ENCODE measurements around the gene IL23R.
"Not testable (repeated sequence)": the region's sequence is repeated elsewhere in the genome, so short reads cannot be mapped to it uniquely, and the experiment has no call there.

The IL23R gene

DNA sequence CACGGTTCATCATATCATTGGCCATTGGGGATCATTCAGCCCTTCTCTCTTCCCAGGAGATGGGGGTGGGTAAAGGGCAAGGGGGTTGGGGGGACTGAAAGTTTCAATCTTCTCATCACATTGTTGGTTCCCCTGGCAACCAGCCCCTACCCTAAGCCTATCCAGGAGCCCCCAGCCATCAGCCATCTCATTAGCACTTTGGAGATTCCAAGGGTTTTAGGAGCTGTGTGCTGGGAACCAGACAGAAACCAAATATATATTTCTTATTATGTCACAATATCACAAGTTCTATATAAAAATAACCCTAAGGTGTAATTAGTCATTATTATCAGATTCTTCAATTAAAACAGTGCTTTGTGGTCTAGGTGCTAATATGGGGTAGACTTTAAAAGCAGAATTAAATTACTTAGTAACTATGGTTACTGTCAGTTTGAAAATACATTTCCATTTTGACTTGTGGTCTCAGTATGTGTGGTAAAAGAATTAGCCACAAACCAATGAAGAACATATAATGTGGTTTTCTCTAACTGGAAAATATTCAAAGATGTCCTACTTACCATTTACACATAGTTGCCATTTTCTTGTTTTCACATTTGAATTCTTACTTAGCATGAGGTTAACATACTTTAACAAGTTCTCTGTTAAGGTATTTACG lies 28.1 kb downstream of the IL23R start:
- Mint-ChIP-seq H3K9me3 (no peaks in the 10 kb centered on the region), H3K27me3 (no peaks in the 10 kb centered on the region), H3K4me1 (ENCODE audit: low read depth) (peaks cover 9% of the 10 kb centered on the region), H3K4me3 (peak overlapping the region; percentile 39), H3K27ac (peak overlapping the region; percentile 80), H3K36me3 (ENCODE audit: low read depth) (no peaks in the 10 kb centered on the region)

- no peaks in the 10 kb centered on the region for H3K27me3 Mint-ChIP-seq
- H3K36me3 Mint-ChIP-seq (ENCODE audit: low read depth) = no peaks in the 10 kb centered on the region
- peaks cover 9% of the 10 kb centered on the region for H3K4me1 Mint-ChIP-seq (ENCODE audit: low read depth)
- H3K27ac Mint-ChIP-seq = peak overlapping the region; percentile 2
- peaks cover 4% of the 10 kb centered on the region for H3K9me3 Mint-ChIP-seq
- H3K4me3 Mint-ChIP-seq = no peak overlapping the region
Measured at GRCh38 chr1:67200755-67201154, 34.5 kb downstream of the IL23R start.

GRCh38 chr1:67201891-67202290 lies 35.6 kb downstream of the IL23R start:
- Mint-ChIP-seq H3K27ac (no peak overlapping the region), H3K9me3 (peaks cover 4% of the 10 kb centered on the region), H3K4me1 (ENCODE audit: low read depth) (peaks cover 4% of the 10 kb centered on the region), H3K36me3 (ENCODE audit: low read depth) (no peaks in the 10 kb centered on the region), H3K27me3 (no peaks in the 10 kb centered on the region), H3K4me3 (no peak overlapping the region)

DNA sequence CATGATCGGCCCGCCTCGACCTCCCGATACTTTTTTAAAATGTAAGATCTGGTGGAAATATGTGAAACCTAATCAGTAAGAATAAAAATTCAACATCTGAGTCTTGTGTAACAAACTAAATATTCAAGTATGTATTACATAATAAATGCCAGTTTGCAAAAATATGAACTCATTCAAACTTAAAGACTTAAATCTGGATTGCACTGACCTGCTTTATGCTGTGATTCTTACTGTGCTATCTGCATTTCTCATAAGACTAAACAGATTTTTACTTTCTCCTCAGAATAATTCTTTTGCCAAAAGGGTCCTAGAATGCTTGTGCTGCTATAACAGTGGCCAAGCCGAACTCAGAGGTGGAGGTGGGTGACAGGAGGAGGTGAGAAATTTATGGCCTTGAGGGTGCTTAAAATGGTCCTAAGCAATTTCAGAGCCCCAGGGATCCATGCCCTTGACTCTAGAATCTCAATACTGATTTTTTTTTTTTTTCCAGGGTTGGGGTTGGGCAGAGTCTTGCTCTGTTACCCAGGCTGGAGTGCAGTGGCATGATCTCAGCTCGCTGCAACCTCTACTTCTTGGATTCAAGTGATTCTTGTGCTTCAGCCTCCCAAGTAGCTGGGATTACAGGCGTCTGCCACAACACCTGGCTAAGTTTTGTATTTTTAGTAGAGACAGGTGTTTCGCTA lies 38.2 kb downstream of the IL23R start:
- Mint-ChIP-seq H3K36me3 (ENCODE audit: low read depth) (no peaks in the 10 kb centered on the region), H3K9me3 (peaks cover 4% of the 10 kb centered on the region), H3K4me1 (ENCODE audit: low read depth) (no peaks in the 10 kb centered on the region), H3K27me3 (no peaks in the 10 kb centered on the region), H3K27ac (no peak overlapping the region), H3K4me3 (no peak overlapping the region)

DNA sequence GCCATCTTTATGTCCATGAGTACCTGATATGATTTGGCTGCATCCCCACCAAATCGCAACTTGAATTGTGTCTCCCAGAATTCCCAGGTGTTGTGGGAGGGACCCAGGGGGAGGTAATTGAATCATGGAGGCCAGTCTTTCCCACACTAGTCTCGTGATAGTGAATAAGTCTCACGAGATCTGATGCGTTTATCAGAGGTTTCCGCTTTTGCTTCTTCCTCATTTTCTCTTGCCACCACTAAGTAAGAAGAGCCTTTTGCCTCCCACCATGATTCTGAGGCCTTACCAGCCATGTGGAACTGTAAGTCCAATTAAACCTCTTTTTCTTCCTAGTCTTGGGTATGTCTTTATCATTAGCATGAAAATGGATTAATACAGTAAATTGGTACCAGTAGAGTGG lies 41.1 kb downstream of the IL23R start:
- not testable (repeated sequence) for H3K36me3 Mint-ChIP-seq (ENCODE audit: low read depth); H3K27me3 Mint-ChIP-seq; H3K27ac Mint-ChIP-seq; H3K4me3 Mint-ChIP-seq; H3K9me3 Mint-ChIP-seq
- peaks cover 12% of the 10 kb centered on the region for H3K4me1 Mint-ChIP-seq (ENCODE audit: low read depth)

- H3K27ac Mint-ChIP-seq = no peak overlapping the region
- H3K4me1 Mint-ChIP-seq (ENCODE audit: low read depth) = peaks cover 19% of the 10 kb centered on the region
- no peak overlapping the region for H3K4me3 Mint-ChIP-seq
- no peaks in the 10 kb centered on the region for H3K36me3 Mint-ChIP-seq (ENCODE audit: low read depth)
- H3K9me3 Mint-ChIP-seq = no peaks in the 10 kb centered on the region
- no peaks in the 10 kb centered on the region for H3K27me3 Mint-ChIP-seq
Measured at GRCh38 chr1:67208217-67208616, 42.0 kb downstream of the IL23R start.

DNA sequence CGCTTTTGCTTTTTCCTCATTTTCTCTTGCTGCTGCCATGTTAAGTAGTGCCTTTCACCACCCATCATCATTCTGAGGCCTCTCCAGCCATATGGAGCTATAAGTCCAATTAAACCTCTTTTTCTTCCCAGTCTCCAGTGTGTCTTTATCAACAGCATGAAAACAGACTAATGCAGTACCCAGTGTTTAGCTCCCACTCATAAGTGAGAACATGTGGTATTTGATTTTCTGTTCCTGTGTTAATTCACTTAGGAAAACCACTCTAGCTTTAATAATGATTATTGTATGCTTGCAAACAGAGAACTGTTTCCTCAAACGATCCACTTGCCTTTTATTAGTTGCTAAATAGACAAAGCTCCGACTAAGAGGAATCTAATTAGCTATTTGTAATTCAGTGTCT lies 43.3 kb downstream of the IL23R start:
- H3K27me3 Mint-ChIP-seq = no peaks in the 10 kb centered on the region
- no peak overlapping the region for H3K27ac Mint-ChIP-seq
- no peaks in the 10 kb centered on the region for H3K36me3 Mint-ChIP-seq (ENCODE audit: low read depth)

GRCh38 chr1:67211589-67212563 lies 45.6 kb downstream of the IL23R start:
- peaks cover 45% of the 10 kb centered on the region for H3K4me1 Mint-ChIP-seq (ENCODE audit: low read depth)
- H3K9me3 Mint-ChIP-seq = no peaks in the 10 kb centered on the region
- H3K27me3 Mint-ChIP-seq = no peaks in the 10 kb centered on the region
- peak overlapping the region; percentile 22 for H3K4me3 Mint-ChIP-seq
- peak overlapping the region; percentile 64 for H3K27ac Mint-ChIP-seq
- H3K36me3 Mint-ChIP-seq (ENCODE audit: low read depth) = no peaks in the 10 kb centered on the region

More for the DNA sequence above, 43.3 kb downstream of the IL23R start:
- no peaks in the 10 kb centered on the region for H3K9me3 Mint-ChIP-seq
- H3K4me3 Mint-ChIP-seq = no peak overlapping the region
- peaks cover 30% of the 10 kb centered on the region for H3K4me1 Mint-ChIP-seq (ENCODE audit: low read depth)

DNA sequence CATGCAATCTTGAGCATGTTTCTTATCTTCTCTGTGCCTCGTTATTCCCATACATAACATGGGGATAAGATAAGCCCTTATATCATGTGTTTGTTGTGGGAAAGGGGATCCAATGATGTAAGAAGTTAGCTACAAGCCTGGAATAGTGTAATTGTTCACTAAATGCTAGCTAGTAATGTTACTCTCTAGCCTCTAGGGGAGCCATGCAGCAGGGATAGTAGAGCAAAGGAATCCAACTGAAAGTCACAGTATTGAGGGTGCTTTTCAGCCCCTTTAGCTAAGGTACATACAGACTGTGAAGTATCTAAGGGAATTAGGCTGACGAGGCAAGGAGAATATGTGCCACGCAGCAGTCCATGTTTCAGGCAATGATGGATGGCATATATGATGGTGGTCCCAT lies 46.9 kb downstream of the IL23R start:
- Mint-ChIP-seq H3K36me3 (ENCODE audit: low read depth) (no peaks in the 10 kb centered on the region), H3K9me3 (no peaks in the 10 kb centered on the region), H3K27me3 (no peaks in the 10 kb centered on the region), H3K4me3 (no peak overlapping the region), H3K27ac (peak overlapping the region; percentile 37), H3K4me1 (ENCODE audit: low read depth) (peaks cover 58% of the 10 kb centered on the region)

- H3K9me3 Mint-ChIP-seq = no peaks in the 10 kb centered on the region
- H3K36me3 Mint-ChIP-seq (ENCODE audit: low read depth) = no peaks in the 10 kb centered on the region
- no peaks in the 10 kb centered on the region for H3K27me3 Mint-ChIP-seq
- no peak overlapping the region for H3K4me3 Mint-ChIP-seq
- H3K27ac Mint-ChIP-seq = no peak overlapping the region
- peaks cover 58% of the 10 kb centered on the region for H3K4me1 Mint-ChIP-seq (ENCODE audit: low read depth)
Measured at GRCh38 chr1:67213948-67214347, 47.7 kb downstream of the IL23R start.

DNA sequence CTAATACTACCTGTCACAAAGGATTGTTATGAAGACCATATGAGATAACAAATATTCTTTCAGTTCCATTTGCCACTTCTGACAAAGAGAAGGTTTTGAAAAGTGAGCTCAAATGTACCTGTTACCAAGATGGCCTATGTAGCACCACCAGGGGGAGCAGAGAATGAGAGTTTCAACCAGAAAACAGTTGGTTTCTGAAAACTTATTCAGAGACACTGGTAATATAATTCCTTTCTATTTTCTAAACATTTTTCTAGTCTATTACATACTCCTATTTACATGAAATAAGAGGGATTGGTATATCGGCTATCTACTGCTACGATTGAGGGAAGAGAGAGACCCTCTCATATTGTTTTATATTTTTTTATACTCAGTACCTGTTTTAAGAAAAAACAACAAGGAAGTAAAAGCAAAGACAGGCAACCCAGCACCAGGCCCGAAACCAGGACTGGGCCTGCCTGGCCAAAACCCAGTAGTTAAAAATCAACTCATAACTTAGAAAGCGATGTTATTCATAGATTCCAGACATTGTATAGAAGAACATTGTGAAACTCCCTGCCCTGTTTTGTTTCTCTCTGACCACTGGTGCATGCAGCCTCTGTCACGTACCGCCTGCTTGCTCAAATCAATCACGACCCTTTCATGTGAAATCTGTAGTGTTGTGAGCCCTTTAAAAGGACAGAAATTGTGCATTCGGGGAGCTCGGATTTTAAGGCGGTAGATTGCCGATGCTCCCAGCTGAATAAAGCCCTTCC lies 48.3 kb downstream of the IL23R start:
- Mint-ChIP-seq H3K4me1 (ENCODE audit: low read depth) (peaks cover 58% of the 10 kb centered on the region), H3K27me3 (no peaks in the 10 kb centered on the region), H3K4me3 (no peak overlapping the region), H3K27ac (peak overlapping the region; percentile 24), H3K36me3 (ENCODE audit: low read depth) (no peaks in the 10 kb centered on the region), H3K9me3 (no peaks in the 10 kb centered on the region)

DNA sequence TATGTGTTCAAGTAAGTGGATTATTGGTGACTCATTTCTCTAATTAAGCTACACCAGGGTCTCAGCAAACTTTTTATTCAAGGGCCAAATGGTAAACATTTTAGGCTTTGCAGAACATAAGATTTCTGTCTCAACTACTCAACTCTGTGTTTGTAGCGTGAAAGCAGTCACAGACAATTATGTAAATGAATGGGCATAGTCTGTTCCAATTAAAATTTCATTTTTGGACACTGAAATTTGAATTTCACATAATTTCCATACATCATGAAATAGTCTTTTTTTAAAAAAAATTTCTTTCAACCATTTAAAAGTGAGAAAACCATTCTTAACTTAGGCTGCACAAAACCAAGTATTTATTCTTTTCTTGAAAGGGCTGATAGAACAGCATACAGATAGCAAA lies 50.1 kb downstream of the IL23R start:
- Mint-ChIP-seq H3K27ac (no peak overlapping the region), H3K4me3 (no peak overlapping the region), H3K4me1 (ENCODE audit: low read depth) (peaks cover 56% of the 10 kb centered on the region), H3K9me3 (no peaks in the 10 kb centered on the region), H3K36me3 (ENCODE audit: low read depth) (no peaks in the 10 kb centered on the region), H3K27me3 (no peaks in the 10 kb centered on the region)

DNA sequence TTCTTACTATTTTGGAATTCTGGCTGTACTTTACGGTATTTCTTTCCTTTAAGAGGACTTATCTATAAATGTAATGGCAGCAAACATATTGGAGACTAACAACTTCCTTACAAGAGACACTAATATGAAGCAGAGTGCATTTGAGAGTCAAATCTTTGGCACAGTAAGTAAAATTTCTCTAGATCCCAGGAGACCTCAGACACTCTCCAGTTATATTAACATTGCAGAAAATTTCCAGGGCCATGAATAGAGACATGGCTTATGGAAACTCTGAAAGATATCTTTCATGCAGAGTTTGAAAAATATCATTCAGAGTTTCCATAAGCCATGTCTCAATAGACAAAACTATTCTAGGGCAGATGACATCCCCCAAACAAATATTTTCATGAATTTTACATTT lies 51.2 kb downstream of the IL23R start:
- H3K27me3 Mint-ChIP-seq = peaks cover 1% of the 10 kb centered on the region
- H3K4me3 Mint-ChIP-seq = peak overlapping the region; percentile 21
- H3K9me3 Mint-ChIP-seq = no peaks in the 10 kb centered on the region
- H3K36me3 Mint-ChIP-seq (ENCODE audit: low read depth) = no peaks in the 10 kb centered on the region
- H3K4me1 Mint-ChIP-seq (ENCODE audit: low read depth) = peaks cover 46% of the 10 kb centered on the region
- peak overlapping the region; percentile 67 for H3K27ac Mint-ChIP-seq

DNA sequence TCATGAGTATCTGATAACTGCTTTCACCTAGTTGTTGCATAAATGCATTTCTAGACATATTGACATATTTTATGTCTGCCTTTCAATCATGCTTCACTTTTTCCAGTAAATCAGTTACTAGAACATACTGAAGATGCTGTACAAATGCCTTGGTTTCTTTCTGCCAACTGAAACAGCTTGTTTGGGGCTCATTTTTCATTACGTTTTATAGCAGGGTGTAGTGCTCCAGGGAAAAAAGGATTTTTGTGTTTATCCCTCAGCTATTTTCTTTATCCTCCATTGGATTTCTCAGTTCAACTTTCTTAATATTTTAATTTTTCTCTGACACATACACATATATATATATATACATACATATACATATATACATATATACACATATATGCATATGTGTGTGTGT lies 51.7 kb downstream of the IL23R start:
- H3K27ac Mint-ChIP-seq = peak overlapping the region; percentile 67
- H3K4me1 Mint-ChIP-seq (ENCODE audit: low read depth) = peaks cover 42% of the 10 kb centered on the region
- H3K4me3 Mint-ChIP-seq = no peak overlapping the region
- no peaks in the 10 kb centered on the region for H3K9me3 Mint-ChIP-seq
- H3K27me3 Mint-ChIP-seq = peaks cover 4% of the 10 kb centered on the region
- H3K36me3 Mint-ChIP-seq (ENCODE audit: low read depth) = no peaks in the 10 kb centered on the region
